ENCODE measurements around the gene DUSP8. TPM values are rescaled to one million over a fixed set of nuclear protein-coding genes. Genes with fewer than 3 reads are reported as not detected.

DUSP8 gene
- total and polyA plus RNA-seq, 9 of the 15 experiments (the other 6 are each of a cell fraction or from before 2014, with no cell fraction given): 0.14 to 2.0 (median 0.86) TPM; not detected in 2

DNA sequence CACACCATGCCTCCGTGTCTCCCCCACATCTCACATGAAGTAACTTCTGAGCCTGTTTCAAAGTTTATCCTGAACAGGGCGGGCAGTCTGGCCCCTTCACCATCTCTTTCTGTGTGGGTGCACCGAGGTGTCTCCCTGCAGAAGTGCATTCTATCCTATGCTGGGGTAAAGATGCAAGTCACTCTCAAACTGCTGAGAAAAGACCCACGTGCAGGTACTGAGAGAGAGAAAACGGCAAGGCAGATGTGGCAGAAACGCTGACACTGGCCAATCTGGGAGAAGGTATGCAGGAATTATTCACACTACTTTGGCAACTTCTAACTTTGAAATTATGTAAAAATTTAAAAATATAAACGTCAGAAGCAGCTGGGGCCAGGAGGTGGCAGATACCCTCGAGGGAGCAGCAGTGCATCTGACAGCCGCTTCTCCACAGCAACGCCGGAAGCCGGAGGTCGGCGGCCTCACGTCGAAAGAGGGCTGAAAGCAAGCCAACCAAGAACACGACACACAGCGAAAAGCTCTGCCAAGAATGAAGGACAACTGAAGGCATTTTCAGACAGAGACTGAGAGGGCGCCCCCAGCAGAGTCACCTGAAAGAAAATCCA is 51.3 kb downstream of the DUSP8 start (continued):
- TF ChIP-seq, protein P1, sequence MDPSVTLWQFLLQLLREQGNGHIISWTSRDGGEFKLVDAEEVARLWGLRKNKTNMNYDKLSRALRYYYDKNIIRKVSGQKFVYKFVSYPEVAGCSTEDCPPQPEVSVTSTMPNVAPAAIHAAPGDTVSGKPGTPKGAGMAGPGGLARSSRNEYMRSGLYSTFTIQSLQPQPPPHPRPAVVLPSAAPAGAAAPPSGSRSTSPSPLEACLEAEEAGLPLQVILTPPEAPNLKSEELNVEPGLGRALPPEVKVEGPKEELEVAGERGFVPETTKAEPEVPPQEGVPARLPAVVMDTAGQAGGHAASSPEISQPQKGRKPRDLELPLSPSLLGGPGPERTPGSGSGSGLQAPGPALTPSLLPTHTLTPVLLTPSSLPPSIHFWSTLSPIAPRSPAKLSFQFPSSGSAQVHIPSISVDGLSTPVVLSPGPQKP (CRISPR knock-in tag; IDR thresholded peaks at IDR 0.05): no peak
- TF ChIP-seq, protein P2, sequence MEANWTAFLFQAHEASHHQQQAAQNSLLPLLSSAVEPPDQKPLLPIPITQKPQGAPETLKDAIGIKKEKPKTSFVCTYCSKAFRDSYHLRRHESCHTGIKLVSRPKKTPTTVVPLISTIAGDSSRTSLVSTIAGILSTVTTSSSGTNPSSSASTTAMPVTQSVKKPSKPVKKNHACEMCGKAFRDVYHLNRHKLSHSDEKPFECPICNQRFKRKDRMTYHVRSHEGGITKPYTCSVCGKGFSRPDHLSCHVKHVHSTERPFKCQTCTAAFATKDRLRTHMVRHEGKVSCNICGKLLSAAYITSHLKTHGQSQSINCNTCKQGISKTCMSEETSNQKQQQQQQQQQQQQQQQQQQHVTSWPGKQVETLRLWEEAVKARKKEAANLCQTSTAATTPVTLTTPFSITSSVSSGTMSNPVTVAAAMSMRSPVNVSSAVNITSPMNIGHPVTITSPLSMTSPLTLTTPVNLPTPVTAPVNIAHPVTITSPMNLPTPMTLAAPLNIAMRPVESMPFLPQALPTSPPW (CRISPR knock-in tag; IDR thresholded peaks at IDR 0.05): no peak; the same call in 1 of the 2 replicates
- TF ChIP-seq PRDM10 (IDR thresholded peaks at IDR 0.05; ENCODE audit: partially characterized antibody): peak; percentile 28
- TF ChIP-seq BRD9 (IDR thresholded peaks at IDR 0.05; ENCODE audit: low read depth, partially characterized antibody): no peak
- TF ChIP-seq ZC3H11A (IDR thresholded peaks at IDR 0.05; ENCODE audit: low read depth, low read length): no peak
- peak; percentile 79 for TF ChIP-seq MAFG (tag; conservative IDR thresholded peaks at IDR 0.05)
- no peak for TF ChIP-seq ZNF75A (CRISPR knock-in tag; IDR thresholded peaks at IDR 0.05)
- TF ChIP-seq SRSF7 (optimal IDR thresholded peaks at IDR 0.05; ENCODE audit: low read depth, low read length): no peak
- no peak for TF ChIP-seq HEY1 (CRISPR knock-in tag; IDR thresholded peaks at IDR 0.05; ENCODE audit: borderline replicate concordance)
- TF ChIP-seq NFIC (IDR thresholded peaks at IDR 0.05): no peak
- no peak for TF ChIP-seq PHB2 (IDR thresholded peaks at IDR 0.05; ENCODE audit: low read depth)
- no peak for TF ChIP-seq ZNF518B (CRISPR knock-in tag; IDR thresholded peaks at IDR 0.05)
- TF ChIP-seq RAD21 (CRISPR knock-in tag; conservative IDR thresholded peaks at IDR 0.05 in 1 of 2, IDR thresholded peaks at IDR 0.05 in 1 of 2): no peak
- TF ChIP-seq ZNF830 (CRISPR knock-in tag; IDR thresholded peaks at IDR 0.05): no peak
